ENCODE data around the gene EYA3.

The EYA3 gene

DNA sequence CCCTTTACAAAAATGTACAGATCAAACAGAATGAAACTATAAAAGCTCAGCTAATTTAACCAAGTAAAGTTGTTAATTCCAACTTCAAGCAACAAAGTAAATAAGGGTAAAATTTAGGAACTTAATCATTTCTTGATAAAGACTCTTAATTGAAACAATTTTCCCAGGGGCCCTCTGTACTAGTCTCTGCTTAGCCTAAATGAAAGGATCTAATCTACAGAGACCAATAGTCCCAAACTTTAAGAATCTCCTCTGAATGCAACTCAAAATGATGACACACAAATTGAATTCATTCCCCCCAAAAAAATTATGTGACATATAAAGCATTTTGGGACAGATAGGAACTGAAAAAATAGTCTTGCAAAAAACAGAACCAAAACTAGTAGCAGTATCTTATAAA is 16.6 kb downstream of the EYA3 start:
- DNase-seq (ENCODE audit: low read depth): no peak

DNA sequence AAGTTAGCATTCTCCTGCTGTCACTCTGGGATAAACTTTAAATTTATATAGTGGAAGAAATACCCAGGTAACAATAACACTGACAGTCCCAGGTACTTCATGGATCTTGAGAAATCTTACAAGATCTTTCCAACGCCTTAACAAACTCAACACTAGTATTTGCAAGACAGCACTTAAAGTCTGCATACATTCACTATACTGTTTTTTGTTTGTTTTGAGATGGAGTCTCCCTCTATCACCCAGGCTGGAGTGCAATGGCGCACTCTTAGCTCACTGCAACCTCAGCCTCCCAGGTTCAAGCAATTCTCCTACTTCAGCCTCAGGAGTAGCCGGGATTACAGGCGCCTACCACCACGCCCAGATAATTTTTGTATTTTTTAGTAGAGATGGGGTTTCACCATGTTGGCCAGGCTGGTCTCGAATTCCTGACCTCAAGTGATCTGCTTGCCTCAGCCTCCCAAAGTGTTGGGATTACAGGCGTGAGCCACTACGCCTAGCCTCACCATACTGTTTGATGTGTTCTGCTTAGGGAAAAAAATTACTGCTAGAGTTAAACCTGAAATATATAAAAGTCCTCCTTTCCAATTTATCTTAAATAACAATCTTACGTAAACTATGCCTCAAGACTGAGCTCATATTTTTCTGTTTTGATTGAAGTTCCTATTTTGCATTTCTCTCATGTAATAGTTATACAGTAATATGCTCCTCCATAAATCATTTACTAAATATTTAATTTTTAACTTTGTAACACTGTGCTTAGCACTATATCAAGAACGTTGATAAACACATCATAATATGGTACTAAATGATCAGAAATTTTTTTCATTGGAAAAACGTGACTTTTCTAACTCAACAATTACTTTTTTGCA is 17.5 kb downstream of the EYA3 start:
- DNase-seq (ENCODE audit: low read depth): no peak

DNA sequence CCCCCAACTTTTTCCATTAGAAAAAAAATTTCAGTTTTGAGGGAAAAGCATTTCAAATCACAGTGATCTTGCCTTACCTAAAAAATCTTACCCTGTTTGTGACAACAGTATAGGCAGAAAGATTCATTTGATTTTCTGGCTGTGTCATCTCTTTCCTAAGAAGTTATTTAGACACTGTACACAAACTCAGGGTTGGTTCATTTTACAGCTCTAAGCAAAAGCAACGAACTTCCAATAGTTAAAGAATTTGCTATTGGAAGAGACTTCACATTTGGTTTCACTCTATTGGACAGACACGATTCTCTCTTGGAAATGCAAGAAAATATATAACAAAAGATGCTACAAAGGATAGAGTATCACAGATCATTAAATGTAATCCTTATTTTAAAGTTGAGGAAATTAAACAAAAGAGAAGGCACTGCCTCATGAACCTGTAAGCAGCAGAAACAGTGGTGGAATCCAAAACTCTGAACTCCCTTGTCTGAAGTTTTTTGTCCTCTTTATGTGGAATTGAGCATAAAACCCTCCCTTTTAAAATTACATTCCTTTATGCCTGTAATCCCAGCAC is 20.8 kb downstream of the EYA3 start:
- no peak for DNase-seq (ENCODE audit: low read depth)

DNA sequence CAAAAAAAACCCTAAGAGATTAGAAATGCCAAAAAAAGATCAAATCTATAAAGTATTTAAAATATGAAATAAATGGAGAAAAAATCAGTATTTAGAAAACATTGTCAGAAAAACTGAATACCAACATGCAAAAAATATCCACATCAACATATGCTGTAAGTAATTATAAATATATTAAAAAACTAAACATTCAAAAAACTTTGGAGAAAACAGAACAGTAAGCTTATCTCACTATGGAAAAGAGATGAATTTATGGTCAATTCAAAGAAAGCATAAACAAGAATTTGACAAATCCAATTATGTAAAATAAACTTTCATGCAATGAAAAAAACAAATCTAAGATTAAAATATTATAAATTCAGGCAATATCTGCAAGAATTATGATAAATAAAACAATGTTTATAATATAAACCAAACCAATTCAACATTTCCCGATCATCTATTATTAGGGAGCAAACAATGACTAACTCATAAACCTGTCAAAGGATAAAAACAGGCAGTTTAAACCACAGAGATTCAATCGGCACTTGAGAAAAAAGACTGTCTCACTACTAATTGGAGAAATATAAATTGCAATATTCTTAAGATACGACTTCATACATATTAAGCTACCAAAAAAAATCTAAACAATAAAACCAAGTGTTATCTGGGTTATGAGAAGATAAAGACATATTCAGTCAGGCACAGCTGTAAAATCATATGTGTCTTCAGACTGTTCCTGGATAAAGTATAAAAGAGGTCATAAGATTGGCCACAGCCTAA is 21.8 kb downstream of the EYA3 start:
- DNase-seq (ENCODE audit: low read depth): no peak

DNA sequence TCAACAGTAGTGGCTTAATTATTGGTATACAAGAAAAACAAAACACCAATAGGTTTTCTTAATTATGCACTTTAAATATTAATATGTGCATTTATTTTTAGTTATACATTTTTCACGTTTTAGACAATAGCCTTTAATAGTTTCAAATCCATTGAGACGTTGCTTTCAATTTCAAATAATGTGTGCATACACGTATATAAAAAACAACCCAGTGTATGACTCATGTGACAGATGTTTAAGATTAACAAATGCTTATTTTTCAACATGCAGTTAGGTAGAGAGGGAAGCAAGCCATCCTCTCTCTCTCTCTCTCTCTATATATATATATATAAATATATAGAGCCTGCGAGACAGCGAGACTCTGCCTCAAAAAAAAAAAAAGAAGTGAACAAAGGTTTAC is 24.3 kb downstream of the EYA3 start:
- DNase-seq (ENCODE audit: low read depth): no peak

DNA sequence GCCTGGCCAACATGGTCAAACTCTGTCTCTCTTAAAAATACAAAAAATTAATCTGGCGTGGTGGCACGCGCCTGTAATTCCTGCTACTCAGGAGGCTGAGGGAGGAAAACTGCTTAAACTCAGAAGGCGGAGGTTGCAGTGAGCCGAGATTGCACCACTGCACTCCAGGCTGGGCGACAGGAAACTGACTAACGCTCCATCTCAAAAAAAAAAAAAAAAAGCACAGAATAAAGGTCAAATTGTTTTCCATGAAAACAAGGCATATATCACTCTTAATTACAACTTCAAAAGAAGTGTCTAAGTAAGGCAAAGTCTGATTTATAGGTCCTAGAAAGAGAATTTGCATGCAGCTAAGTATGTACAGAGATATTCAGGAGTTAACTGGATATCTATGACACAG is 25.6 kb downstream of the EYA3 start:
- DNase-seq (ENCODE audit: low read depth): peak; percentile 6

DNA sequence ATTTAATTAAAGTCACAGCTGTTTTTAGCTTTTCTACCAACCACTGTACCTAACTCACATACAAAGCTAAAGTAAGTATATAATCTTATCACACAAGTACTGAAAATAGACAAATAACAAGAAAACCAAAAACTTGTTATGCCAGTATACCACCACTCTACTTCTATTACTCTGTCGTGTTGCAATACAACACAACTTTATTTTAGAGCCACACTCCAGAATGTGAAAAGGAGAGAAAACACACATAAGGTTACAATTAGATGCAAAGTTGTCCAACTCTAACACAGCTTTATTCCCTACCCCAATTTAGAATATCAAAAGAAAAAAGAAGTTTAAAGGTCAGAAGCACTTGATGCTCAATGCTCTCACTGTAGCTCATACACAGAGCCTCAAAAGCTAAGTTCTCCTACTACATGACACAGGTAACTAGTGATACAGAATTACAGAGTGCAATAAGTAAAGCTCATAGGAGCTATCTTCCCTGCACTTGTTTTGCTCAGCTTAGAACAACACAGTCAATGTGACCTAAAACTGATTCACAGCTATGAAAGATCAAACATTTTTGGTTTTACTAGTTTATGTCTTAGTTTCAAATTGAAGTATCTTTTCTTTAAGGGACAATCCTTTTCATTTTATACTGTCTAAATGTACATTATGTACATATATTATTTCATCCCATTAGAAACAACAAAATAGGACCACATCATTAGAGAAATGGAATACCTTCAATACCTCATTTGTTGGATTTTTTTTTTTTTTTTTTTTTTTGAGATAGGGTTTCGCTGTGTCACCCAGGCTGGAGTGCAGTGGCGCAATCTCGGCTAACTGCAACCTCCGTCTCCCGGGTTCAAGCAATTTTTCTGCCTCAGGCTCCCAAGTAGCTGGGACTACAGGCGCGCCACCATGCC is 29.2 kb downstream of the EYA3 start:
- DNase-seq (ENCODE audit: low read depth): no peak

DNA sequence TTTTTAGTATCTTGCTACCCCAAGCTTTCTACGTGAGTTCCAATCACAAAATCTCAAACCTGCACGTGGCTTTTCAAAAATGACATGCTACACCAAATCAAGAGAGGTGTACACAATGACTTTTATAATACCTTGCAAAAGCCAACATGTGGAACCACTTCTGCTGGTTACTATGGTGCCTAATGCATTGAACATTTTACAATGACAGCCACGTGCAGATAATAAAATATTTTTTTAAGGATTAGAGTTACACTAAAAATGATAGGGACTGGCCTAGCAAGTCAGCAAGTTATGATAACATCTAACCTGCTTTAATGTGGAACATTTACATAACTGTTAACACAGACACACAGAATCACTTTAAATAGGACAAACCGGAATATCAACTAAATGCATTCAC is 30.2 kb downstream of the EYA3 start:
- no peak for DNase-seq (ENCODE audit: low read depth)

DNA sequence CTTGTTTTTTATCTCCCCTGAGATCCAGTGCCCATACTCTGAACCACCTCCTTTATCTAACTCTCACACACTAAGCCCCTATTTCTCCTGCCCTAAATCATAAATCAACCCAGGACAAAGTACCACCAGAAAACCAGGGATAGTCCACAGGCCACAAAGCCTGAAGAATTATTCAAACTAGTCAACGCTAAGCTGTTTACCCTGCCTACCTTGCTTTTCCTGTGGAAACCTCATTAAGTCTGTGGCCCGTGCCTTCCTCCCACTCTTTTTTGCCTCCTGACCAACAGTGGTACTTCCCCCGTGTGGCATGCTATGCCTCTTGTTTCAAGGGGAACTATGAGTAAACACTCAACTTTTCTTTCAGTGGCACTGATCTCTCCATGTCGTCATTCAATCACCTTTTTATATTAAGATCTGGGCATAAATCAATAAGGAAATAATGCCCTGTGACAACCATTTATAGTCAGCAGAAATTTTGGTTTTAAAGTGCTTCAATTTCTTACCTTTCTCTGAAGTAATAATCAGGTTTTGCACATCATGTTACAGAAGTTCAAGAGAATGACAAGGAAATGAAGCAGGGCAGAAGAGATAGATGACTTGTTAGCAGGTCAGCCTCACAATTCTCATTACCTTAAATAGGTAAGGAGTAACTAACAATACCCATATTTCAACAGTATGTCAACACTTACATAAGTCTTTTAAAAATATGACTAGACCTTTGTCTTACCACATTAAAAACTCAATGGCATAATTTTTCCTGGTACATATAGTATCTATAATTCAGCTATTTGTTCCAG is 32.1 kb downstream of the EYA3 start:
- peak; percentile 53 for DNase-seq (ENCODE audit: low read depth)

DNA sequence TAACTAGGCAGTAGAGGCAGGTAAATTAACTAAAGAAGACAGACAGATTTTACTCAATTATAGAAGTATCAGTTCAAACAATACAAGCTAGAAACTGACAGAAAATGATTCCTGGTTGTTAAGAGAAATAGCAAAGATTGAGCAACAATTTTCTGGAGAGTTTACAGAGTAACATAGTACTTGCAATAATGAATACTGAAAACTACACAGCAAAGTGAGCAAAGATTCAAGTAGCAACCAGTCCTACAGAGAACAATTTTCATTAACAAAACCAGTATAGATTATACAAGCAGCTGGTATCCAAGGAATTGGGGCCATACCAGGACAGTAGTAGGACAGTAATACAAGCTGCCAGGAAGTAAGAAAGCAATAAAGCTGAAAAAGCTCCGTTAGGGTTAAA is 37.6 kb downstream of the EYA3 start:
- DNase-seq (ENCODE audit: low read depth): no peak

DNA sequence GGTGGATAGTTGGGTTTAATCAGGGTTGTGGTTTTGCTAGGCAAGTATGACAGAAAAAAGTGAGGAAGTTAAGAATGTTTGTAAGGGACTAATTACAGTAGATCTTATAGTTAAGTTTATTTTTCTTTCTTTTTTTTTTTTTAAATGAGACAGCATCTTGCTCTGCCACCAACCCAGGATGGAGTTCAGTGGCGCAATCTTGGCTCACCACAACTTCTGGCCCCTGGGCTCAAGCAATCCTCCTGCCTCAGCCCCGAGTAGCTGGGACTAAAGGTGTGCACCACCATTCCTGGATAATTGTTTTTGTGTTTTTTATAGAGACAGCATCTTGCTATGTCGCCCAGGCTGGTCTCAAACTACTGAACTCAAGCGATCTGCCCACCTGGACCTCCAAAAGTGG is 41.7 kb downstream of the EYA3 start:
- no peak for DNase-seq (ENCODE audit: low read depth)

DNA sequence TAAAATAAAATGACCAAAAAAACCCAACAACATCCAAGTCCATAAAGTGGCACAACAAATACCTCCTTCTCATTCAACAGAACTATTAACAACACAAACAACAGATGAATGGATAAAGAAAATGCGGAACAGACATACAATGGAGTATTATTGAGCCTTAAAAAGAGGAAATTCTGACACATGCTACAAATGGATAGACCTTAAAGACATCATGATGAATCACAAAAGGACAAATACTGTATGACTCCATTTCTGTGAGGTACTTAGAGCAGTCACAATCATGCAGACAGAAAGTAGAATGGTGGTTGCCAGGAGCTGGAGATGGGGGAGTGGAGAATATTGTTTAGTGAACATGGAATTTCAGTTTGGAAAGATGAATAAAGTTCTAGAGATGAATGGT is 42.6 kb downstream of the EYA3 start:
- DNase-seq (ENCODE audit: low read depth): no peak

DNA sequence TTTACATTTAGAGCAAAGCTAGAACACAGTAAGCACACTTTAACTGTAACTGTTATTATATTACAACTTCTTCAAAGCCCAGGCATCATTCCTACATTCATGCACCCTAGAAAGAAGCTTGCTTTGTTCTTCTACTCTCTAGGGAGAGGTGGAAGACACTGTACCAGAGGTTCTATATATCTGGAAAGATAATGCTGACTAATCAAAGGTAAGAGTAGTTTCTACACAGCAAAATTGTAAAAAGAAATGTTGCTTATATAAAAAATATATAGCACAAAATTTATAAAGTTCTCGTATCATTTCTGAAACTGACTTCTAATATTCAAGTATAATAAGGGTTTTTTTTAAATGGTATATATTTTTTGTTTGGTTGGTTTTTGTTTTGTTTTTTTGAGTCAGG is 44.0 kb downstream of the EYA3 start:
- no peak for DNase-seq (ENCODE audit: low read depth)

DNA sequence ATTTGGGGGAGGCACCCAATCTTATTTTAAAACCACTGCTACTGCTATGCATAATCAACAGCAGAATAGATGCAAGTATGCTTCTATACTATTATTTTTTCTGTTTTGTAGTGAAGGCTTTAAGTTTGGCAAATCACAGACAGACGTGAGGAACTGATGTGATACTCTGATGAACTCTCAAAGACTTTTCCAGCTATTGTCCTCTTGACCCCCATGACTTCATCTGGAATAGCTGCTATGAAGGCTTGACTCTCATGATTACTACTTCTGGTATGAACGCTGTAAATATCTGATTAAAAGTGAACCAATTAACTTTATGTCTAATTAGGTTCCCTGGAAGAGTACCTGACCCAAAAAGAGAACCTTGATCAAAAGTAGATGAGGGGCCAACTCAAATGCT is 49.1 kb downstream of the EYA3 start:
- no peak for DNase-seq (ENCODE audit: low read depth)

DNA sequence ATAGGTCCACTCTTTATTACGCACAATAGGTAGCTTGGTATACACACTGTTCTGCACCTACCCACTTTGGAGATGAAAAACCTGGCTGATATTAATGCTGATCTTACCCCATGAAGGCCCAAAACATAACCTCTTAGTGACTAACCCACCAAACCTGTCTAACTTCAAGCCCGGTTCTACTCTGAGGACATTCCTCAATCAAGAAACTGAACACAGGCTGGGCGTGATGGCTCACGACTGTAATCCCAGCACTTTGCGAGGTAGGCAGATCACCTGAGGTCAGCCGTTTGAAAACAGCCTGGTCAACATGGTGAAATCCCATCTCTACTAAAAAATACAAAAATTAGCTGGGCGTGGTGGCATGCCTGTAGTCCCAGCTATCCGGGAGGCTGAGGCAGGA is 50.5 kb downstream of the EYA3 start:
- DNase-seq (ENCODE audit: low read depth): no peak

DNA sequence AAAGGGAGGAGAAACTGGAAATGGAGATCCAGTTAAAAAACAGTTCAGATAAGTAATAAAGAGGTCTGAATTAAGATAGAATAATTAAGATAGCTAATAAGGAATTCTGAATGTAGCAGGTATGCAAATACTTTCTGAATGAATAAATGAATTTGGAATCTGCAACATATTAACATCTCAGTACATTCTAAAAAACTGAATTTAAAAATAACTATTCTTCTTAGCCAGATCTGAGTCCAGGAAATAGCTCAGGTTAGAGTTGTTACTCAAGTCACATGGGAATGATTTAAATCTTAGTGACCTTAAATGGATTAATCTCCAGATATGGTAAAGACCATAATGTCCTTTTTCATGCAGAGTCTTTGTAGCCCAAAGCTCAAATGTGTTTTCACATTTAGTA is 51.2 kb downstream of the EYA3 start:
- DNase-seq (ENCODE audit: low read depth): no peak

DNA sequence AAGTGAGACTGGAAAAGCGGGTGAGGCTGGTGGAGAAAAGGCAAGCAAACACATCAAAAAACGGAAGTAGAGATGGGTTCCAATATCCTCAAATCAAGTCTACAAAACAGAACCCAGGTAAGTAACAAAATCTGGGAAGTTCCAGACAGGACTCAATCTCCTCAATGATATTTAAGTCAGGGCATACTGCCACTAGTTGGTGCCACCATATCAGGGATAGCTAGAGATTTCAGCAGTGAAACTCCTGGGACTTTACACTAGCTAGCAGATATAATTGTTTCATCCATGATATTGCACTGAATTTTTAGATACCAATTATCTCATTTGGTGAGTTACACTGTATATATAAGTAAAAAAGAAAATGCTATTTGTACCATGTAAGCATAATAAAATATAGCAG is 52.0 kb downstream of the EYA3 start:
- DNase-seq (ENCODE audit: low read depth): no peak

DNA sequence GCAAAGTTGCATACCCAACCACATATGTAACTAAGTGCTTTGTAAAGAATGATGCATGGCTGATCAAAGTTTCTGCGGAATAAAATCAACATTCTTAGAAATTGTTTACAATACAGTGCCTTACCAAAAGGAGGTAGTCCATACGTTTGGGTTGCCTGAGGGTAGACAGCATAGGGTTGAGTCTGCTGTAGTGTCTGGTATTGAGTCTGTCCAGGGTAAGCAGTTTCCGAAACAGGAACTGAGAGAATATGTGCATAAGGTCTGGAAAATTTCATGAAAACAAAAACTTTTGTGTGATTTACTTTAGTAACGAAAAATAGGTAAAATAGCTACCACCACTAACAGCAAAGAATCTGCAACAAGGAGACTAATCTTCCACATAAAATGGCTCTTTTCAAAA is 53.0 kb downstream of the EYA3 start:
- DNase-seq (ENCODE audit: low read depth): no peak

DNA sequence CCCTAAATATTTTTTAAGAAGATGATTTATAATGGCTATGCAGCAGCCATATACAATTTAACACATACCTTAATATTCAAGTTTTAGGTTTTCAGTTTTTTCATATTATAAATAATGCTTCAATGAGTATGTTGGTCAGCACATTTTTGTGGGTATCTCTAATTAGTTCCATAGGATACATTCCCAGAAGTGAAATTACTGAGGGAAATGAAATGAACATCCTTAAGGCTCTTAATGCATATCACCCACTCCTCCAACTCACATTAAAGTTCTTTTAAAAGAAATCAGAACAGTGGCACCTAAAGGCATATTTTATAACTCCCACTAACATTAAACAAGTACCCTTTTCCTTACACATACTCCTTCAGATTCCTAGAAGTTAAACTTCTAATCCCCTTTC is 56.1 kb downstream of the EYA3 start:
- no peak for DNase-seq (ENCODE audit: low read depth)

DNA sequence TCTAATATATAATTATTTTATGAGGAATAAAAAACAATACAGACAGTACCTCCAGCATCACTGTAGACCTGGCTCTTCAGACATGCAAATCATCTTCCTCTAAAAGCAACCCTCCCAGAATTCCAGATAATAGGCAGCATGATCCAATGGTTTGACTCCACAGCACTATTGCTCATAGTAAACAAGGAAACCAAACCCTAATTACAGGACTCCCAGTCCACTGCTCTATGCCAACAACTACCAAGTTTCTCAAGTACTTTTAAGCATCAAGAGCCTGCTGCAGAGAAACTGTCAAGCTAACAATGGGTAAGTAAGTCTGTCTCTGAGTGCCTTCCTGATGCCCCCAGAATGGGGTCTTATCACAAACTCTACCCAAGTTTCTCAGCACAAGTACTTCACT is 57.2 kb downstream of the EYA3 start:
- DNase-seq (ENCODE audit: low read depth): no peak

DNA sequence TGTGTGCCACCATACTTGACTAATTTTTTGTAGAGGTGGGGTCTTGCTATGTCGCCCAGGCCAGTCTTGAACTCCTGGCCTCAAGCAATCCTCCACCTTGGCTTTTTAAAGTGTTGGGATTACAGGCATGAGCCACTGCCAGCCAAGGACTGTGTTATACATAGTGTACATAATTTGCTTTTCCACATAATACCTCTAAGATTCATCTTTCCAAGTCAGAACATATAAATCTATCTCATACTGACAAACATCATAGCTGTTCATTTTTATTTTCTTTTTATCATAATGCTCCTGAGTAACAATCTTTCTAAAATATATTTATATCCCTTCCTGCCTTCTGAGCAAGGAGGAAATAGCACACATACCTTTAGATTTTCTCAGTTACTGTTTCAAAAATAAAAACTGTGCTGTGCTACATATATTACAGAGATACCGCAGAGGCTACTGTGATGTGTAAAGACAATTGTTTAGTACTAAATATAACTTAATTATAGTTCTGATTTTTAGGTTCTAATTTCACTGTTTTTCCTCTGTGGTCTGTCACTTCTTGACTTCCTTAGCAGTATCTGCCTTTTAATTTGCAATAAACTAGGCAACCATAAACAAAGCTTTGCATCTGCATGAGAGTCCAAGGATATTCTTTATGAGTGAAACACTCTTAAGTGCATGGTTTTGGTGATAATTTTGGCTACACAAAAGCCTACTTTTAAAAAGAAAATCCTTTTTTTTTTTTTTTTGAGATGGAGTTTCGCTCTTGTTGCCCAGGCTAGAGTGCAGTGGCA is 59.3 kb downstream of the EYA3 start:
- DNase-seq (ENCODE audit: low read depth): no peak

Measured in stimulated activated CD4-positive, alpha-beta T cell treated with anti-CD3 and anti-CD28 coated beads, Interleukin-2, amount 100 ng/mL, for 4 hours (primary cell).